Testis (tissue), 2 donors: ENCODE measurements around the gene DHX34.
A peak's percentile ranks its signal among the peaks of the same experiment; 100 is the strongest.

Experiments used
- POLR2A ChIP-seq: fragments of 450-650 bp; IDR thresholded peaks from one replicate; pipeline ENCODE4 v1.6.1; 2017; ENCODE audit warnings: antibody characterized with exemption, mild to moderate bottlenecking, moderate library complexity
- TF ChIP-seq, protein P1 (sequence below), 3 experiments: fragments of 450-650 bp in 2 of 3; fragments of 200-600 bp in 1 of 3; sonication (generic) in 1 of 3; IDR thresholded peaks; one replicate each; pipeline ENCODE4 v1.5.1; 2016 to 2019; ENCODE audit warnings: antibody characterized with exemption in 3 of 3, mild to moderate bottlenecking in 2 of 3, moderate library complexity in 1 of 3

DNA sequence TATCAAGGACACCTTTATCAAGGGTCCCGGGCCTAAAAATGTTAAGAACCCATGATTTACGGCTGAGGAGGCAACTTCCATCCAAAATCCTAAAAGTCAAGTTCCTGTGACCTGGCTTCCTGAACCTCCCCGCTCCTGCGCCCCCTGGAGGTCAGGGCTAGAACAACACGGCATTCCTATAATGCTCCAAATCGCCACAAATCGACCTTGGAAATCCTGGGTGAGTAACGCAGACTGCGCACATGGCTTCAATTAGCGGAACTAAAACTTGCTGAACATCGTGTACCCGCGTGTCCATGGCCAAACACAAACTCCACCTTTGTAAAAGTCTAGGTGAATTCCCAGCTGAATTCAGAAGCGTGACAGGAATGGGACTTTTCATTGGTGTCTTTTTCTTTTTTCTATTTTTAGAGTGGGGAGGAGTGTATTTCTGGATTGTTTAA is 43.8 kb upstream of the DHX34 start:
- TF ChIP-seq, protein P1, sequence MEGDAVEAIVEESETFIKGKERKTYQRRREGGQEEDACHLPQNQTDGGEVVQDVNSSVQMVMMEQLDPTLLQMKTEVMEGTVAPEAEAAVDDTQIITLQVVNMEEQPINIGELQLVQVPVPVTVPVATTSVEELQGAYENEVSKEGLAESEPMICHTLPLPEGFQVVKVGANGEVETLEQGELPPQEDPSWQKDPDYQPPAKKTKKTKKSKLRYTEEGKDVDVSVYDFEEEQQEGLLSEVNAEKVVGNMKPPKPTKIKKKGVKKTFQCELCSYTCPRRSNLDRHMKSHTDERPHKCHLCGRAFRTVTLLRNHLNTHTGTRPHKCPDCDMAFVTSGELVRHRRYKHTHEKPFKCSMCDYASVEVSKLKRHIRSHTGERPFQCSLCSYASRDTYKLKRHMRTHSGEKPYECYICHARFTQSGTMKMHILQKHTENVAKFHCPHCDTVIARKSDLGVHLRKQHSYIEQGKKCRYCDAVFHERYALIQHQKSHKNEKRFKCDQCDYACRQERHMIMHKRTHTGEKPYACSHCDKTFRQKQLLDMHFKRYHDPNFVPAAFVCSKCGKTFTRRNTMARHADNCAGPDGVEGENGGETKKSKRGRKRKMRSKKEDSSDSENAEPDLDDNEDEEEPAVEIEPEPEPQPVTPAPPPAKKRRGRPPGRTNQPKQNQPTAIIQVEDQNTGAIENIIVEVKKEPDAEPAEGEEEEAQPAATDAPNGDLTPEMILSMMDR (IDR thresholded peaks at IDR 0.05): peak; percentile 76 to 93 (median 93)
- TF ChIP-seq POLR2A: no peak
